Ectodermal cell (in vitro differentiated cells): Measurements from ENCODE around the gene RHEBL1.
"Not testable (repeated sequence)": the region's sequence is repeated elsewhere in the genome, so short reads cannot be mapped to it uniquely, and the experiment has no call there.

ENCODE experiments used
- H3K27ac ChIP-seq: 2 replicates; pipeline ENCODE4 v1.7.0; 2013; ENCODE audit warnings: mild to moderate bottlenecking, low read depth, low read length; ENCODE audit not compliant: insufficient read depth, poor library complexity, severe bottlenecking
- H3K27me3 ChIP-seq: 2 replicates; pipeline ENCODE4 v1.7.0; 2013; ENCODE audit warnings: mild to moderate bottlenecking, low read length; ENCODE audit not compliant: insufficient read depth, control insufficient read depth, poor library complexity, severe bottlenecking
- H3K36me3 ChIP-seq: one replicate; pipeline ENCODE4 v1.7.0; 2013; ENCODE audit warnings: low read length; ENCODE audit not compliant: control insufficient read depth, insufficient read depth
- H3K4me1 ChIP-seq: one replicate; pipeline ENCODE4 v1.7.0; 2013; ENCODE audit warnings: low read length; ENCODE audit not compliant: control insufficient read depth, insufficient read depth
- H3K4me3 ChIP-seq: 2 replicates; pipeline ENCODE4 v1.7.0; 2013; ENCODE audit warnings: low read depth, low read length, control low read depth; ENCODE audit not compliant: insufficient read depth
- H3K9me3 ChIP-seq: 2 replicates; pipeline ENCODE4 v1.7.0; 2013; ENCODE audit warnings: mild to moderate bottlenecking, low read length, moderate library complexity; ENCODE audit not compliant: control insufficient read depth
- whole genome bisulfite sequencing, 2 experiments: methylation state at CpG; one replicate each; pipeline ENCODE4 v1.1.7; 2013; ENCODE audit warnings: missing lambda C conversion rate in 2 of 2; 5-methylcytosine and 5-hydroxymethylcytosine counted together

Gene RHEBL1

GRCh38 chr12:49061916-49062315, 7.9 kb downstream of the RHEBL1 start:
- H3K36me3 ChIP-seq, H3K9me3 ChIP-seq, H3K4me3 ChIP-seq, H3K27me3 ChIP-seq, H3K27ac ChIP-seq: not testable (repeated sequence)
- WGBS, 2 experiments: 92 to 94% methylated on average over 16 to 17 of the region's 17 CpGs
- H3K4me1 ChIP-seq: peaks cover 16% of the 10 kb centered on the region

DNA sequence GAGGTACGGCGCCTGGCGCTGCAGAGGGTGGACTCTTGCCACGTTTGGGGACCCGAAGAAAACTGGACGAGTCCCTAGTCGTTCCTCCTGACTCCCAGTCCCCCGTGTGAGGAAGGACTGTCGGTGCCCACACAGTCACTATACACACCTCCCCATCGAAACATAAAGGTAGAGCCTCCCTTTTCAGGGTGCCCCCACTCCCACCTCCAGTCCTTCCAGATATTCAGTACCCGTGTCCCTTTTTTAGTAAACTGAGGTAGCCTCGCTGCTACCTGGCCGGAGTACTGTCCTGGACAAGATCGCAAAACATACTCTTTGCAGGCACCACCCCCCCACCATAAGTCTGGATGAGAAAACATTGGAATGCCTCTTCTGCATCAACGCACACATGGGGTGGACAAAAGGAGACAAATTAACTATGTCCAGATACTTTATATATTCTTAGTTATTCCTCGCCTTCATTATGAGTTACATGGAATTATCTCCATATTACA, 8.6 kb downstream of the RHEBL1 start:
- Histone ChIP-seq H3K4me1 (peaks cover 23% of the 10 kb centered on the region), H3K36me3 (no peaks in the 10 kb centered on the region), H3K9me3 (no peaks in the 10 kb centered on the region), H3K27me3 (no peaks in the 10 kb centered on the region), H3K27ac (peak overlapping the region; percentile 86), H3K4me3 (peak overlapping the region; percentile 64)
- 13 to 19% methylated on average over 14 to 16 of the region's 16 CpGs for WGBS, 2 experiments

GRCh38 chr12:49060237-49061156, 9.3 kb downstream of the RHEBL1 start, which contains the start of gene KMT2D:
KMT2D (minus strand) TSS chr12:49060794; CDS start chr12:49055324, 5,470 bp downstream.
- H3K4me1 ChIP-seq: peaks cover 28% of the 10 kb centered on the region
- peak within 1 kb of the TSS; percentile 86 for H3K27ac ChIP-seq
- no peaks in the 10 kb centered on the region for H3K9me3 ChIP-seq
- H3K27me3 ChIP-seq: no peaks in the 10 kb centered on the region
- WGBS, 2 experiments: 0% methylated on average over 74 of the region's 74 CpGs
- no peaks in the 10 kb centered on the region for H3K36me3 ChIP-seq
- peak within 1 kb of the TSS; percentile 64 for H3K4me3 ChIP-seq

DNA sequence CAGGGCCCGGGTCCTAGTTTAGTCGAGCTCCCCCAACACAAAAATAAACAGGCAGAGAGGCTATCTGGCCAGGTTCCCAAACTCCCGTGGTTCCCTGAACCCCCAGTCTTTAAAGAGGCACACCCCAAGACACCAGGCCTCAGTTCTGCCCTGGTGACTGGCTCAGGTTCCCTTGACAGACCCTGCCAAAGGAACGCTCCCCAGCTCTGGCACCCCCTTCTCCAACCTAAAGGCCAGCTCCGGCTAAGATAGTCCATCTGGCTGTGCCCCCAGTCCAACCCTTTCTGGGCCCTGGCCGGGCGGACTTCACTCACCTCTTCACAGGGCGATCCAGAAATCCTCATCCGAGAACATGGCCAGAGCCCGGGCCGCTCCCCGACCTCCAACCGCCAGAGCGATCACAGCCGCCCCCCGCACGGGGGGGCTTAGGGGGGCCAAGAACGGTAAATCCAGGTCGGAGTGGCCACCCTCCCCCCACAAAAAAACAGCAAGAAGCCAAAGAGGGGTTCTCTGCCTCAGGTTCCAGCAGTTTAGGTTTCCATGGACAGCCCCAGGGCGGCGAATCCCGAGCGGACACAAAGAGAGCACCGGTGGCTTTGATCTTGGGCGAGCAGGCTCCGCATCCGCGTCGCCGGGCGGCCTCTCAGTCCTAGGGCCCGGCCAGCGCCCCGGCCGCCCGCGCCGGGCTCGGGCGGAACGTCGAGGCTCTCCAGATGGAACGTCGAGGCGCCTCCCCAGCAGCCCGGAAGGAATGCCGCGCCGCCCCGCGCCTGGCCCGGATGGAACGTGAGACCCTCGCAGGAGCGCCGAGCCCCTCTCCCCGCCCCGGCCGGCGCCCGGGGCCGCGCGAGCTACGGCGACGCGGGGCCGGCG, 10.2 kb downstream of the RHEBL1 start:
- peak overlapping the region; percentile 86 for H3K27ac ChIP-seq
- H3K4me3 ChIP-seq: peak overlapping the region; percentile 64
- peaks cover 5% of the 10 kb centered on the region for H3K36me3 ChIP-seq
- 0 to 1% methylated on average over 70 of the region's 70 CpGs for WGBS, 2 experiments
- H3K9me3 ChIP-seq: no peaks in the 10 kb centered on the region
- no peaks in the 10 kb centered on the region for H3K27me3 ChIP-seq
- peaks cover 28% of the 10 kb centered on the region for H3K4me1 ChIP-seq

GRCh38 chr12:49059045-49059298, 10.8 kb downstream of the RHEBL1 start:
- Histone ChIP-seq H3K4me3 (peak overlapping the region; percentile 64), H3K27me3 (no peaks in the 10 kb centered on the region), H3K27ac (no peak overlapping the region), H3K9me3 (no peaks in the 10 kb centered on the region), H3K4me1 (peaks cover 28% of the 10 kb centered on the region), H3K36me3 (peaks cover 10% of the 10 kb centered on the region)
- 3 to 4% methylated on average over 1 of the region's 1 CpG for WGBS, 2 experiments

GRCh38 chr12:49058366-49059044, 11.3 kb downstream of the RHEBL1 start:
- peak overlapping the region; percentile 64 for H3K4me3 ChIP-seq
- H3K9me3 ChIP-seq: no peaks in the 10 kb centered on the region
- peaks cover 28% of the 10 kb centered on the region for H3K4me1 ChIP-seq
- no peaks in the 10 kb centered on the region for H3K27me3 ChIP-seq
- WGBS, 2 experiments: 14 to 16% methylated on average over 5 of the region's 5 CpGs
- no peak overlapping the region for H3K27ac ChIP-seq
- H3K36me3 ChIP-seq: peaks cover 14% of the 10 kb centered on the region

- Histone ChIP-seq H3K27ac (no peak overlapping the region), H3K27me3 (no peaks in the 10 kb centered on the region), H3K9me3 (no peaks in the 10 kb centered on the region), H3K4me1 (peaks cover 28% of the 10 kb centered on the region), H3K36me3 (peaks cover 20% of the 10 kb centered on the region), H3K4me3 (peak overlapping the region; percentile 64)
- WGBS, 2 experiments: 42 to 54% methylated on average over 4 of the region's 4 CpGs
Observed at GRCh38 chr12:49057888-49058287, 11.9 kb downstream of the RHEBL1 start.

GRCh38 chr12:49055978-49056754, 13.6 kb downstream of the RHEBL1 start:
- no peaks in the 10 kb centered on the region for H3K9me3 ChIP-seq
- no peak overlapping the region for H3K27ac ChIP-seq
- peak overlapping the region; percentile 2 for H3K4me3 ChIP-seq
- no peaks in the 10 kb centered on the region for H3K27me3 ChIP-seq
- peaks cover 28% of the 10 kb centered on the region for H3K4me1 ChIP-seq
- 64 to 66% methylated on average over 7 of the region's 7 CpGs for WGBS, 2 experiments
- H3K36me3 ChIP-seq: peaks cover 37% of the 10 kb centered on the region

GRCh38 chr12:49055092-49055491, 14.7 kb downstream of the RHEBL1 start:
- H3K36me3 ChIP-seq: peaks cover 47% of the 10 kb centered on the region
- H3K4me3 ChIP-seq: no peak overlapping the region
- peaks cover 28% of the 10 kb centered on the region for H3K4me1 ChIP-seq
- no peaks in the 10 kb centered on the region for H3K9me3 ChIP-seq
- no peak overlapping the region for H3K27ac ChIP-seq
- 96% methylated on average over 4 of the region's 4 CpGs for WGBS, 2 experiments
- no peaks in the 10 kb centered on the region for H3K27me3 ChIP-seq
